HG03469 (cell line): Measurements from ENCODE around the gene DSCAML1.

ENCODE experiments used
- ATAC-seq: cut with Tn5 transposase; IDR thresholded peaks from one replicate; pipeline ENCODE4 v1.9.1; 2021; ENCODE audit warnings: mild to moderate bottlenecking, moderate library complexity, moderate number of reproducible peaks; ENCODE audit not compliant: unreplicated experiment

The DSCAML1 gene

GRCh38 chr11:117591316-117592039, 205.5 kb downstream of the DSCAML1 start:
- no peak for ATAC-seq

- ATAC-seq, result no peak
Measured at GRCh38 chr11:117589063-117589462, 208.0 kb downstream of the DSCAML1 start.

GRCh38 chr11:117588166-117588810, 208.7 kb downstream of the DSCAML1 start:
- ATAC-seq, result no peak

GRCh38 chr11:117587416-117587815, 209.6 kb downstream of the DSCAML1 start:
- ATAC-seq, result no peak

- no peak for ATAC-seq
Measured at GRCh38 chr11:117586392-117586791, 210.6 kb downstream of the DSCAML1 start.

GRCh38 chr11:117585631-117586030, 211.4 kb downstream of the DSCAML1 start:
- no peak for ATAC-seq

GRCh38 chr11:117584056-117584830, 212.8 kb downstream of the DSCAML1 start:
- ATAC-seq, result no peak

- no peak for ATAC-seq
Measured at GRCh38 chr11:117583063-117583801, 213.8 kb downstream of the DSCAML1 start.

- no peak for ATAC-seq
Measured at GRCh38 chr11:117582433-117582832, 214.6 kb downstream of the DSCAML1 start.

GRCh38 chr11:117580866-117581265, 216.2 kb downstream of the DSCAML1 start:
- ATAC-seq, result no peak

GRCh38 chr11:117579161-117579560, 217.9 kb downstream of the DSCAML1 start:
- no peak for ATAC-seq

- ATAC-seq, result no peak
Measured at GRCh38 chr11:117575856-117576255, 221.2 kb downstream of the DSCAML1 start.

- ATAC-seq, result no peak
Measured at GRCh38 chr11:117574551-117574950, 222.5 kb downstream of the DSCAML1 start.

GRCh38 chr11:117573326-117573725, 223.7 kb downstream of the DSCAML1 start:
- ATAC-seq, result no peak

- no peak for ATAC-seq
Measured at GRCh38 chr11:117572671-117573070, 224.3 kb downstream of the DSCAML1 start.

- ATAC-seq, result no peak
Measured at GRCh38 chr11:117572129-117572528, 224.9 kb downstream of the DSCAML1 start.

GRCh38 chr11:117570701-117571100, 226.3 kb downstream of the DSCAML1 start:
- ATAC-seq, result no peak

- no peak for ATAC-seq
Measured at GRCh38 chr11:117569911-117570310, 227.1 kb downstream of the DSCAML1 start.

- no peak for ATAC-seq
Measured at GRCh38 chr11:117565709-117566108, 231.3 kb downstream of the DSCAML1 start.

- ATAC-seq, result no peak
Measured at GRCh38 chr11:117564321-117564720, 232.7 kb downstream of the DSCAML1 start.

GRCh38 chr11:117563556-117563955, 233.5 kb downstream of the DSCAML1 start:
- no peak for ATAC-seq
